HCT116 (cell line): ENCODE measurements around the gene CEP43. TPM values are rescaled to one million over a fixed set of nuclear protein-coding genes. Genes with fewer than 3 reads are reported as not detected.

Experiments
- ATAC-seq: fragments of 200-7000 bp; cut with Tn5 transposase; 2 replicates; pipeline ENCODE4 v1.9.1; 2020; ENCODE audit warnings: mild to moderate bottlenecking, moderate library complexity
- BruUV-seq: library from RNA; stranded (reverse); fragments of 400-500 nt; replicated peaks from 2 replicates; lab custom pipeline; 2021; lab: Mats Ljungman, UMichigan
- CTCF ChIA-PET: fragments of 300-600 bp; sonication (Branson Sonifier 250); formaldehyde crosslinking; loops from one replicate; lab custom pipeline; 2021; ENCODE audit warnings: antibody characterized with exemption; lab: Charles Lee
- POLR2A ChIA-PET: fragments of 300-600, 350-600 bp; sonication (Branson Sonifier 250); formaldehyde crosslinking; loops from one replicate; lab custom pipeline; 2021; ENCODE audit warnings: antibody characterized with exemption; lab: Charles Lee
- RAD21 ChIA-PET, 2 experiments: fragments of 300-600 bp; sonication (Branson Sonifier 250); formaldehyde crosslinking; loops; one replicate each; lab custom pipeline; 2023; ENCODE audit warnings: low total read pairs in 2 of 2; ENCODE audit not compliant: uncharacterized antibody in 2 of 2, unreplicated experiment in 2 of 2, low non-redundant PET in 1 of 2; lab: Charles Lee
- DNase-seq: peaks from one replicate; pipeline ENCODE4 v3.0.0-alpha.2; 2010; ENCODE audit warnings: low read depth, low spot score
- H2AFZ ChIP-seq: fragments of 200-600 bp; shearing (Covaris generic), sonication (generic); 2 replicates; pipeline ENCODE4 v1.6.1; 2017; ENCODE audit warnings: low read depth, mixed run types, mixed read lengths, antibody characterized with exemption, low read length; ENCODE audit not compliant: poor library complexity, severe bottlenecking
- H3K27ac ChIP-seq: 2 replicates; pipeline ENCODE4 v1.5.1; 2012; ENCODE audit warnings: low read depth, low read length
- H3K27me3 ChIP-seq: fragments of 200-600 bp; sonication (generic); 2 replicates; pipeline ENCODE4 v1.6.1; 2016; ENCODE audit warnings: mixed run types, low read length, mixed read lengths; ENCODE audit not compliant: insufficient read depth
- H3K36me3 ChIP-seq, 2 experiments: fragments of 200-500 bp in 1 of 2; fragments of 200-600 bp in 1 of 2; sonication (Bioruptor generic) in 1 of 2; sonication (generic) in 1 of 2; 2 replicates each; pipeline versions ENCODE4 v1.5.1 to v1.6.1; 2014 to 2016; ENCODE audit warnings: low read length in 2 of 2, inconsistent platforms in 1 of 2, mixed read lengths in 1 of 2, mixed run types in 1 of 2; ENCODE audit not compliant: insufficient read depth in 2 of 2, control insufficient read depth in 1 of 2
- H3K4me1 ChIP-seq, 2 experiments: fragments of 200-600 bp in 1 of 2; sonication (generic) in 1 of 2; 2 replicates each; pipeline versions ENCODE4 v1.5.1 to v1.6.1; 2012 to 2017; ENCODE audit warnings: low read length in 2 of 2, inconsistent platforms in 1 of 2, mild to moderate bottlenecking in 1 of 2, mixed read lengths in 1 of 2, mixed run types in 1 of 2, moderate library complexity in 1 of 2; ENCODE audit not compliant: insufficient read depth in 2 of 2, control insufficient read depth in 1 of 2
- H3K4me2 ChIP-seq: fragments of 200-600 bp; sonication (generic); 2 replicates; pipeline ENCODE4 v1.6.1; 2017; ENCODE audit warnings: mixed run types, low read length, mixed read lengths
- H3K4me3 ChIP-seq, 2 experiments: fragments of 200-600 bp in 1 of 2; sonication (generic) in 1 of 2; replicated peaks in 1 of 2; 2 replicates each; pipeline ENCODE4 v1.5.1; 2011 to 2016; ENCODE audit warnings: low read length in 2 of 2, control low read depth in 1 of 2, low read depth in 1 of 2, mild to moderate bottlenecking in 1 of 2, mixed read lengths in 1 of 2, mixed run types in 1 of 2
- H3K79me2 ChIP-seq: fragments of 200-600 bp; sonication (generic); 2 replicates; pipeline ENCODE4 v1.6.1; 2017; ENCODE audit warnings: mild to moderate bottlenecking, mixed run types, low read length, moderate library complexity, mixed read lengths; ENCODE audit not compliant: insufficient read depth
- H3K9ac ChIP-seq: fragments of 200-600 bp; sonication (generic); 2 replicates; pipeline ENCODE4 v1.6.1; 2016; ENCODE audit warnings: low read length, mixed read lengths
- H3K9me2 ChIP-seq: fragments of 200-600 bp; sonication (generic), shearing (Covaris generic); 2 replicates; pipeline ENCODE4 v1.6.1; 2017; ENCODE audit warnings: mixed run types, mild to moderate bottlenecking, moderate library complexity; ENCODE audit not compliant: insufficient read depth
- H3K9me3 ChIP-seq, 2 experiments: fragments of 200-500 bp in 1 of 2; fragments of 200-600 bp in 1 of 2; sonication (Bioruptor generic) in 1 of 2; sonication (generic) in 1 of 2; 2 replicates each; pipeline ENCODE4 v1.6.1; 2014 to 2017; ENCODE audit warnings: low read length in 2 of 2, mixed read lengths in 2 of 2, inconsistent platforms in 1 of 2, low read depth in 1 of 2, mild to moderate bottlenecking in 1 of 2, mixed run types in 1 of 2, moderate library complexity in 1 of 2; ENCODE audit not compliant: control insufficient read depth in 1 of 2, insufficient read depth in 1 of 2
- H4K20me1 ChIP-seq: fragments of 200-600 bp; sonication (generic), shearing (Covaris generic); 2 replicates; pipeline ENCODE4 v1.6.1; 2017; ENCODE audit warnings: mixed run types, mild to moderate bottlenecking, moderate library complexity; ENCODE audit not compliant: insufficient read depth
- ATF3 ChIP-seq: IDR thresholded peaks from 2 replicates; pipeline ENCODE4 v1.6.1; 2012
- CBX3 ChIP-seq: IDR thresholded peaks from 2 replicates; pipeline ENCODE4 v1.6.1; 2012; ENCODE audit warnings: low read depth
- ELF1 ChIP-seq: IDR thresholded peaks from 2 replicates; pipeline ENCODE4 v1.6.1; 2012; ENCODE audit warnings: low read depth, borderline replicate concordance
- POLR2A ChIP-seq: IDR thresholded peaks from 2 replicates; pipeline ENCODE4 v1.7.0; 2011; ENCODE audit warnings: borderline replicate concordance; ENCODE audit not compliant: insufficient read depth, insufficient read length; ENCODE audit errors: extremely low read depth
- REST ChIP-seq: IDR thresholded peaks from 2 replicates; pipeline ENCODE4 v1.6.1; 2012; ENCODE audit warnings: low read depth
- SP1 ChIP-seq: IDR thresholded peaks from 2 replicates; pipeline ENCODE4 v1.6.1; 2012; ENCODE audit warnings: low read depth
- intact Hi-C: fragments of 100-400 bp; cut with micrococcal nuclease; formaldehyde crosslinking; loops from 2 replicates; pipeline ENCODE4 v1.10.0; 2022
- total RNA-seq: library from RNA; stranded (reverse); gene quantifications from one replicate; pipeline ENCODE4 v1.2.1, GENCODE V29; 2021; ENCODE audit not compliant: unreplicated experiment

Gene CEP43
- total RNA-seq, 1 experiment from 2014 or later = 15.8 TPM

DNA sequence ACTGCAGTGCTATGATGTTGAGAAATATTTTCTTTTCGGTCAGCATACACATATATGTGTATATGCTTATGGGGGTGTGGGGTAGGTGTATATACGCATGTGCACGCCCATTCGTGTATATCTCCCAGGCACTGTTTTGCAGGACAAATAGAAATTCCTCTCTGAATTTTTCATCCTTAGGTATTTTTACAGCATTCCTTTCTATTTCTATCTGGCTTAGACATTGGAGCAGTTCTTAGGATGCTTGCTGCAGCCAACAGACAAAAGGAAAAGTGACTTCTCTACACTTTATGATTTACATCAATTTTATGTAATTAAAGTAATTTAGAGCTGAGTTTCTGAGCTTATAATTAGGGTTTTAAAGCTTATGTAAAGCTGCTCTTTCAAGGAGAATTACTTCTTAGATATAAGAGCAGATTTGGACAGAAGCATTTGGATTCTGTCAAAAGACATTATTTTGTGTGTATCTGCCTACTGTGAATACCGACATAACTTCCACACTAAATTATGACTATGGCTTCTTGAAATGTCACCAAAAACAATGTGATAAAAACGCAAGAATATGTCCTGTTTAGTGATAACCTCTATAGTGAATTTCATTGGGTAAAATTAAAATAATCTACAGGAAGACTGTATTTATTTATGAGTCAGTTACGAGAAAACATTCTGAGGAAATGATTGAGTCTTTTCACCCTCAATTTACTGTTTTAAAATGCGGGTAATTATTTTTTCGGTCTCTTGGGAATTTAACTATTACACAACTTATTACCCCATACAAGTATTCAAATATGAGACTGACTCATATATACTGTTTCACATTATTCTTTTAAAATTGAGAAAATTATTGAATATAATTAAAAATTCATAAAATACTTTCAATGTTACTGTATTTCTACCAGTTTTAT lies 21.3 kb upstream of the CEP43 start:
- Histone ChIP-seq H3K9me2 (no peaks in the 10 kb centered on the region), H2AFZ (no peak overlapping the region), H3K9me3 (no peaks in the 10 kb centered on the region), H3K4me1 (no peaks in the 10 kb centered on the region), H3K9ac (no peak overlapping the region), H3K79me2 (no peaks in the 10 kb centered on the region), H3K27me3 (no peaks in the 10 kb centered on the region), H3K27ac (no peak overlapping the region), H4K20me1 (no peaks in the 10 kb centered on the region), H3K4me3 (no peak overlapping the region), H3K4me2 (no peak overlapping the region), H3K36me3 (no peaks in the 10 kb centered on the region)
- ChIA-PET POLR2A (no interaction called here), CTCF (no interaction called here), RAD21 (no interaction called here)
- ATAC-seq (no peak), DNase-seq (no peak)
- TF ChIP-seq ATF3 = no peak
- TF ChIP-seq REST = no peak
- no peak for TF ChIP-seq CBX3
- TF ChIP-seq SP1 = no peak
- TF ChIP-seq POLR2A = no peak
- no peak for TF ChIP-seq ELF1
- intact Hi-C loops = no loop called here
- BruUV-seq = no TSS peak
